ENCODE results near the gene PDE3B. TPM values are rescaled to one million over a fixed set of nuclear protein-coding genes. Genes with fewer than 3 reads are reported as not detected.
"Not testable (repeated sequence)": the region's sequence is repeated elsewhere in the genome, so short reads cannot be mapped to it uniquely, and the experiment has no call there.

The PDE3B gene
- total RNA-seq, 1 experiment from 2014 or later: 0.23 TPM

GRCh38 chr11:14789879-14790484 is 146.4 kb downstream of the PDE3B start:
- H3K9me3 Mint-ChIP-seq (ENCODE audit: unreplicated experiment): no peaks in the 10 kb centered on the region
- peak; percentile 45 for TF ChIP-seq CTCF (IDR thresholded peaks at IDR 0.05; ENCODE audit: unreplicated experiment)
- H3K4me1 Mint-ChIP-seq (ENCODE audit: insufficient read depth, unreplicated experiment): no peaks in the 10 kb centered on the region
- H3K27me3 Mint-ChIP-seq (ENCODE audit: insufficient read depth, unreplicated experiment): peaks cover 27% of the 10 kb centered on the region
- no TSS peak for BruUV-seq (replicated peaks)
- ChIA-PET POLR2A (interaction anchor here (0.6 to 1.8 kb wide), 6 partner anchors 9 to 285 kb away, joined by 3 to 10 read pairs (median 3); partner anchors contain the start of gene CYP2R1), CTCF (interaction anchor here (0.6 to 5.0 kb wide), 18 partner anchors 8 to 420 kb away, joined by 3 to 196 read pairs (median 5); partner anchors contain the start of gene CALCB)
- DNase-seq (ENCODE audit: unreplicated experiment): peak; percentile 21
- intact Hi-C loops (cut with micrococcal nuclease): loop anchor here (1.0 to 5.0 kb wide), 6 partner anchors 117 to 417 kb away; no protein-coding TSS in a partner anchor
- H3K4me3 Mint-ChIP-seq (ENCODE audit: unreplicated experiment): no peak overlapping the region
- no peak overlapping the region for H3K27ac Mint-ChIP-seq (ENCODE audit: low read depth, unreplicated experiment)
- no peaks in the 10 kb centered on the region for H3K36me3 Mint-ChIP-seq (ENCODE audit: insufficient read depth, unreplicated experiment)

GRCh38 chr11:14793546-14793945 is 149.9 kb downstream of the PDE3B start:
- H3K27me3 Mint-ChIP-seq (ENCODE audit: insufficient read depth, unreplicated experiment): peaks cover 48% of the 10 kb centered on the region
- ChIA-PET CTCF (interaction anchor here (1.0 to 3.6 kb wide), 2 partner anchors 114 to 283 kb away, joined by 4 to 41 read pairs; no protein-coding TSS in a partner anchor), POLR2A (no interaction called here)
- intact Hi-C loops (cut with micrococcal nuclease): loop anchor here (5.0 kb wide), 2 partner anchors 214 to 414 kb away; no protein-coding TSS in a partner anchor
- H3K27ac Mint-ChIP-seq (ENCODE audit: low read depth, unreplicated experiment): no peak overlapping the region
- H3K4me3 Mint-ChIP-seq (ENCODE audit: unreplicated experiment): no peak overlapping the region
- TF ChIP-seq CTCF (IDR thresholded peaks at IDR 0.05; ENCODE audit: unreplicated experiment): no peak
- no peaks in the 10 kb centered on the region for H3K9me3 Mint-ChIP-seq (ENCODE audit: unreplicated experiment)
- no peak for DNase-seq (ENCODE audit: unreplicated experiment)
- H3K36me3 Mint-ChIP-seq (ENCODE audit: insufficient read depth, unreplicated experiment): no peaks in the 10 kb centered on the region
- no TSS peak for BruUV-seq (replicated peaks)
- H3K4me1 Mint-ChIP-seq (ENCODE audit: insufficient read depth, unreplicated experiment): no peaks in the 10 kb centered on the region

- H3K4me1 Mint-ChIP-seq (ENCODE audit: insufficient read depth, unreplicated experiment); intact Hi-C loops (cut with micrococcal nuclease); H3K4me3 Mint-ChIP-seq (ENCODE audit: unreplicated experiment); H3K36me3 Mint-ChIP-seq (ENCODE audit: insufficient read depth, unreplicated experiment); H3K27ac Mint-ChIP-seq (ENCODE audit: low read depth, unreplicated experiment); BruUV-seq (replicated peaks); H3K9me3 Mint-ChIP-seq (ENCODE audit: unreplicated experiment); DNase-seq (ENCODE audit: unreplicated experiment): not testable (repeated sequence)
- ChIA-PET POLR2A (interaction anchor here (1.1 to 1.4 kb wide), 2 partner anchors 99 to 112 kb away, joined by 3 to 5 read pairs; no protein-coding TSS in a partner anchor), CTCF (interaction anchor here (1.6 to 3.6 kb wide), 3 partner anchors 26 to 278 kb away, joined by 6 to 41 read pairs (median 7); partner anchors contain the start of gene CALCB)
- H3K27me3 Mint-ChIP-seq (ENCODE audit: insufficient read depth, unreplicated experiment): peaks cover 70% of the 10 kb centered on the region
Observed at GRCh38 chr11:14796028-14796427, 152.4 kb downstream of the PDE3B start.

GRCh38 chr11:14803846-14804245 is 160.2 kb downstream of the PDE3B start:
- no peak for DNase-seq (ENCODE audit: unreplicated experiment)
- no peak for TF ChIP-seq CTCF (IDR thresholded peaks at IDR 0.05; ENCODE audit: unreplicated experiment)
- no peak overlapping the region for H3K4me3 Mint-ChIP-seq (ENCODE audit: unreplicated experiment)
- POLR2A ChIA-PET: no interaction called here
- intact Hi-C loops (cut with micrococcal nuclease): no loop called here
- H3K36me3 Mint-ChIP-seq (ENCODE audit: insufficient read depth, unreplicated experiment): peaks cover 7% of the 10 kb centered on the region
- H3K27me3 Mint-ChIP-seq (ENCODE audit: insufficient read depth, unreplicated experiment): peaks cover 26% of the 10 kb centered on the region
- no TSS peak for BruUV-seq (replicated peaks)
- no peak overlapping the region for H3K27ac Mint-ChIP-seq (ENCODE audit: low read depth, unreplicated experiment)
- CTCF ChIA-PET: interaction anchor here (1.1 kb wide), 1 partner anchor 104 kb away, joined by 3 read pairs; no protein-coding TSS in a partner anchor
- H3K9me3 Mint-ChIP-seq (ENCODE audit: unreplicated experiment): peaks cover 7% of the 10 kb centered on the region
- no peaks in the 10 kb centered on the region for H3K4me1 Mint-ChIP-seq (ENCODE audit: insufficient read depth, unreplicated experiment)
